Measurements from ENCODE around the gene PKNOX1.
"Not testable (repeated sequence)": the region's sequence is repeated elsewhere in the genome, so short reads cannot be mapped to it uniquely, and the experiment has no call there.

The PKNOX1 gene

GRCh38 chr21:43029785-43030184 lies 55.4 kb downstream of the PKNOX1 start:
- Histone ChIP-seq H3K36me3 (replicated peaks) (no peaks in the 10 kb centered on the region), H3K27me3 (replicated peaks) (no peaks in the 10 kb centered on the region), H3K27ac (no peak overlapping the region), H3K4me3 (ENCODE audit: low read depth, low read length) (no peak overlapping the region)
- no peak for TF ChIP-seq CTCF (IDR thresholded peaks at IDR 0.05; ENCODE audit: low read depth, low read length, missing control alignments)
- in situ Hi-C loops (cut with HindIII; ENCODE audit: low pct_ligation_motif_present, low sequenced_read_pairs) = no loop called here
- no peak for DNase-seq

- H3K4me3 ChIP-seq (ENCODE audit: low read depth, low read length) = no peak overlapping the region
- in situ Hi-C loops (cut with HindIII; ENCODE audit: low pct_ligation_motif_present, low sequenced_read_pairs) = no loop called here
- H3K27ac ChIP-seq = no peak overlapping the region
- TF ChIP-seq CTCF (IDR thresholded peaks at IDR 0.05; ENCODE audit: low read depth, low read length, missing control alignments) = no peak
- no peak for DNase-seq
- no peaks in the 10 kb centered on the region for H3K27me3 ChIP-seq (replicated peaks)
- H3K36me3 ChIP-seq (replicated peaks) = no peaks in the 10 kb centered on the region
These were observed 56.8 kb downstream of the PKNOX1 start for GRCh38 chr21:43031121-43031619.

GRCh38 chr21:43034101-43034500 lies 59.7 kb downstream of the PKNOX1 start:
- in situ Hi-C loops (cut with HindIII; ENCODE audit: low pct_ligation_motif_present, low sequenced_read_pairs) = no loop called here
- Histone ChIP-seq H3K4me3 (ENCODE audit: low read depth, low read length) (no peak overlapping the region), H3K27me3 (replicated peaks) (no peaks in the 10 kb centered on the region), H3K36me3 (replicated peaks) (no peaks in the 10 kb centered on the region), H3K27ac (no peak overlapping the region)
- DNase-seq = no peak
- TF ChIP-seq CTCF (IDR thresholded peaks at IDR 0.05; ENCODE audit: low read depth, low read length, missing control alignments) = no peak

- DNase-seq = no peak
- TF ChIP-seq CTCF (IDR thresholded peaks at IDR 0.05; ENCODE audit: low read depth, low read length, missing control alignments) = no peak
- Histone ChIP-seq H3K4me3 (ENCODE audit: low read depth, low read length) (no peak overlapping the region), H3K27ac (no peak overlapping the region), H3K27me3 (replicated peaks) (no peaks in the 10 kb centered on the region), H3K36me3 (replicated peaks) (no peaks in the 10 kb centered on the region)
- in situ Hi-C loops (cut with HindIII; ENCODE audit: low pct_ligation_motif_present, low sequenced_read_pairs) = no loop called here
These were observed 60.5 kb downstream of the PKNOX1 start for GRCh38 chr21:43034826-43035225.

GRCh38 chr21:43036889-43037288 lies 62.5 kb downstream of the PKNOX1 start:
- H3K4me3 ChIP-seq (ENCODE audit: low read depth, low read length); H3K27me3 ChIP-seq (replicated peaks); in situ Hi-C loops (cut with HindIII; ENCODE audit: low pct_ligation_motif_present, low sequenced_read_pairs); H3K36me3 ChIP-seq (replicated peaks); H3K27ac ChIP-seq; DNase-seq: not testable (repeated sequence)

GRCh38 chr21:43037918-43038658 lies 63.7 kb downstream of the PKNOX1 start:
- H3K27ac ChIP-seq; DNase-seq; H3K4me3 ChIP-seq (ENCODE audit: low read depth, low read length); in situ Hi-C loops (cut with HindIII; ENCODE audit: low pct_ligation_motif_present, low sequenced_read_pairs); H3K27me3 ChIP-seq (replicated peaks); H3K36me3 ChIP-seq (replicated peaks): not testable (repeated sequence)

- H3K27me3 ChIP-seq (replicated peaks); H3K4me3 ChIP-seq (ENCODE audit: low read depth, low read length); H3K36me3 ChIP-seq (replicated peaks); in situ Hi-C loops (cut with HindIII; ENCODE audit: low pct_ligation_motif_present, low sequenced_read_pairs); DNase-seq; H3K27ac ChIP-seq: not testable (repeated sequence)
These were observed 64.3 kb downstream of the PKNOX1 start for GRCh38 chr21:43038659-43039044.

GRCh38 chr21:43042169-43042568 lies 67.8 kb downstream of the PKNOX1 start:
- H3K27ac ChIP-seq; in situ Hi-C loops (cut with HindIII; ENCODE audit: low pct_ligation_motif_present, low sequenced_read_pairs); H3K27me3 ChIP-seq (replicated peaks); H3K36me3 ChIP-seq (replicated peaks); H3K4me3 ChIP-seq (ENCODE audit: low read depth, low read length); DNase-seq: not testable (repeated sequence)

GRCh38 chr21:43043291-43043690 lies 68.9 kb downstream of the PKNOX1 start:
- in situ Hi-C loops (cut with HindIII; ENCODE audit: low pct_ligation_motif_present, low sequenced_read_pairs); H3K27me3 ChIP-seq (replicated peaks); H3K4me3 ChIP-seq (ENCODE audit: low read depth, low read length): not testable (repeated sequence)

GRCh38 chr21:43044547-43044946 lies 70.2 kb downstream of the PKNOX1 start:
- DNase-seq = not testable (repeated sequence)

More at GRCh38 chr21:43043291-43043690, 68.9 kb downstream of the PKNOX1 start:
- not testable (repeated sequence) for H3K36me3 ChIP-seq (replicated peaks); DNase-seq; H3K27ac ChIP-seq

More at GRCh38 chr21:43044547-43044946, 70.2 kb downstream of the PKNOX1 start:
- H3K36me3 ChIP-seq (replicated peaks); H3K4me3 ChIP-seq (ENCODE audit: low read depth, low read length); H3K27me3 ChIP-seq (replicated peaks); H3K27ac ChIP-seq; in situ Hi-C loops (cut with HindIII; ENCODE audit: low pct_ligation_motif_present, low sequenced_read_pairs): not testable (repeated sequence)

Data from brain microvascular endothelial cell (primary cell).